Astrocyte (in vitro differentiated cells and primary cell): Measurements from ENCODE around the gene PTPN3. TPM values are rescaled to one million over a fixed set of nuclear protein-coding genes. Genes with fewer than 3 reads are reported as not detected.

Experiments
- DNase-seq: peaks from one replicate; pipeline ENCODE4 v3.0.0-alpha.2; 2010; ENCODE audit warnings: low read depth
- FAIRE-seq: peaks from 2 replicates; lab custom pipeline; 2011; peaks lifted over from hg19 to GRCh38; lab: Jason Lieb, UNC
- H2AFZ ChIP-seq: 2 replicates; pipeline ENCODE4 v1.6.0; 2012; ENCODE audit warnings: low read depth, low read length, inconsistent platforms
- H3K27ac ChIP-seq: 2 replicates; pipeline ENCODE4 v1.5.1; 2011; ENCODE audit warnings: low read depth, low read length, inconsistent platforms
- H3K27me3 ChIP-seq: 2 replicates; pipeline ENCODE4 v1.6.0; 2011; ENCODE audit warnings: low read length, inconsistent platforms; ENCODE audit not compliant: insufficient read depth
- H3K36me3 ChIP-seq: 2 replicates; pipeline ENCODE4 v1.5.1; 2011; ENCODE audit warnings: low read length, inconsistent platforms; ENCODE audit not compliant: insufficient read depth
- H3K4me1 ChIP-seq: 2 replicates; pipeline ENCODE4 v1.5.1; 2011; ENCODE audit warnings: low read length, inconsistent platforms; ENCODE audit not compliant: insufficient read depth
- H3K4me2 ChIP-seq: 2 replicates; pipeline ENCODE4 v1.6.0; 2012; ENCODE audit warnings: low read length, inconsistent platforms
- H3K4me3 ChIP-seq: 2 replicates; pipeline ENCODE4 v1.5.1; 2011; ENCODE audit warnings: low read depth, mild to moderate bottlenecking, low read length, inconsistent platforms; ENCODE audit not compliant: insufficient read depth
- H3K79me2 ChIP-seq: 2 replicates; pipeline ENCODE4 v1.6.0; 2012; ENCODE audit warnings: mild to moderate bottlenecking, low read length, inconsistent platforms; ENCODE audit not compliant: insufficient read depth
- H3K9ac ChIP-seq: 2 replicates; pipeline ENCODE4 v1.6.0; 2012; ENCODE audit warnings: mild to moderate bottlenecking, low read length, inconsistent platforms
- H3K9me3 ChIP-seq: 2 replicates; pipeline ENCODE4 v1.5.1; 2012; ENCODE audit warnings: low read depth, mild to moderate bottlenecking, low read length, inconsistent platforms; ENCODE audit not compliant: insufficient read depth
- H4K20me1 ChIP-seq: 2 replicates; pipeline ENCODE4 v1.6.0; 2012; ENCODE audit warnings: low read length, inconsistent platforms; ENCODE audit not compliant: insufficient read depth
- H3K27ac Mint-ChIP-seq: one replicate; pipeline ENCODE4 v1.8.0; 2021; ENCODE audit warnings: mild to moderate bottlenecking, mixed read lengths; ENCODE audit not compliant: unreplicated experiment
- H3K27me3 Mint-ChIP-seq: one replicate; pipeline ENCODE4 v1.8.0; 2021; ENCODE audit warnings: low read depth, mixed read lengths; ENCODE audit not compliant: unreplicated experiment
- H3K36me3 Mint-ChIP-seq: one replicate; pipeline ENCODE4 v1.8.0; 2021; ENCODE audit warnings: low read depth, mixed read lengths; ENCODE audit not compliant: unreplicated experiment
- H3K4me1 Mint-ChIP-seq: one replicate; pipeline ENCODE4 v1.8.0; 2021; ENCODE audit warnings: low read depth, mixed read lengths; ENCODE audit not compliant: unreplicated experiment
- H3K4me3 Mint-ChIP-seq: one replicate; pipeline ENCODE4 v1.8.0; 2021; ENCODE audit warnings: mild to moderate bottlenecking, moderate library complexity, mixed read lengths; ENCODE audit not compliant: unreplicated experiment
- H3K9me3 Mint-ChIP-seq: one replicate; pipeline ENCODE4 v1.8.0; 2021; ENCODE audit warnings: mild to moderate bottlenecking, mixed read lengths; ENCODE audit not compliant: unreplicated experiment
- CTCF ChIP-seq: IDR thresholded peaks from 2 replicates; pipeline ENCODE4 v1.5.1; 2011; ENCODE audit warnings: low read depth, mild to moderate bottlenecking, inconsistent platforms, low read length, moderate library complexity; ENCODE audit not compliant: insufficient read depth
- EZH2 ChIP-seq: IDR thresholded peaks from 2 replicates; pipeline ENCODE4 v1.6.1; 2012; ENCODE audit warnings: mild to moderate bottlenecking, low read length, inconsistent platforms; ENCODE audit not compliant: insufficient read depth
- total RNA-seq: library from RNA; stranded (reverse); gene quantifications from 2 replicates; pipeline ENCODE4 v1.2.1, GENCODE V29; 2021

Gene PTPN3
- total RNA-seq, 1 donor from 2014 or later: 1.1 TPM

GRCh38 chr9:109449036-109449798 lies 48.9 kb downstream of the PTPN3 start:
- Histone ChIP-seq H3K9ac (no peak overlapping the region), H3K4me2 (no peak overlapping the region), H3K79me2 (no peaks in the 10 kb centered on the region), H3K27me3 (no peaks in the 10 kb centered on the region), H3K4me1 (peaks cover 12% of the 10 kb centered on the region), H3K4me3 (no peak overlapping the region), H2AFZ (no peak overlapping the region), H3K36me3 (no peaks in the 10 kb centered on the region), H3K27ac (no peak overlapping the region), H4K20me1 (no peaks in the 10 kb centered on the region), H3K9me3 (no peaks in the 10 kb centered on the region)
- Mint-ChIP-seq H3K27ac (no peak overlapping the region), H3K9me3 (no peaks in the 10 kb centered on the region), H3K36me3 (no peaks in the 10 kb centered on the region), H3K4me3 (no peak overlapping the region), H3K4me1 (peaks cover 28% of the 10 kb centered on the region), H3K27me3 (no peaks in the 10 kb centered on the region)
- DNase-seq (no peak), FAIRE-seq (no peak)
- TF ChIP-seq CTCF (no peak), EZH2 (no peak)

- Histone ChIP-seq H3K9me3 (no peaks in the 10 kb centered on the region), H2AFZ (no peak overlapping the region), H3K27ac (no peak overlapping the region), H4K20me1 (no peaks in the 10 kb centered on the region), H3K4me2 (peak overlapping the region; percentile 17), H3K36me3 (no peaks in the 10 kb centered on the region), H3K4me3 (no peak overlapping the region), H3K9ac (no peak overlapping the region), H3K27me3 (no peaks in the 10 kb centered on the region), H3K4me1 (peaks cover 12% of the 10 kb centered on the region), H3K79me2 (no peaks in the 10 kb centered on the region)
- Mint-ChIP-seq H3K36me3 (no peaks in the 10 kb centered on the region), H3K27me3 (no peaks in the 10 kb centered on the region), H3K4me1 (peaks cover 21% of the 10 kb centered on the region), H3K27ac (peak overlapping the region; percentile 23), H3K4me3 (peak overlapping the region; percentile 61), H3K9me3 (no peaks in the 10 kb centered on the region)
- DNase-seq: peak; percentile 56
- no peak for FAIRE-seq
- TF ChIP-seq CTCF (no peak), EZH2 (no peak)
Measured at GRCh38 chr9:109448223-109448622, 49.9 kb downstream of the PTPN3 start.
